ENCODE measurements around the gene DARS2.

The DARS2 gene

DNA sequence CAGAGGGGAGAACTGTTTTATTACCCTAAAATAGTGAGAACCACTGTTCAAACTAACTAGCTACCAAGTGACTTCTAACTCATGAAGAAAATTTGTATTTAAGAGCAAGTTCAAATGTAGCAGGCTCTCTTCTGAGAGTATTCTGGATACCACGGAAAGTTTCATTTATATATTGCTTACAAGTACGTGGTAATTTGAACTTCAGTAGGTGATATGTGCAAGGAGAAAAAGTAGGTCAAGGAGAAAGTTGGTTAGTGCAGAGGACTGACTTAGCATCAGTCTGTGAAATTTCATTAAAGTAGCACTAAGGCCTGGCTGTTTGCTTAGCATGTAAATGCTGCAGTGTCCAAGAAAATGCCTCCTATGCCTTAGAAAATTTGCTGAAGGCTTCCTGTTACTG lies 76.0 kb downstream of the DARS2 start:
- DNase-seq (no peak), ATAC-seq (peak; percentile 39)
- Mint-ChIP-seq H3K4me3 (no peak overlapping the region), H3K27ac (no peak overlapping the region), H3K4me1 (peaks cover 9% of the 10 kb centered on the region), H3K9me3 (no peaks in the 10 kb centered on the region), H3K27me3 (no peaks in the 10 kb centered on the region)

DNA sequence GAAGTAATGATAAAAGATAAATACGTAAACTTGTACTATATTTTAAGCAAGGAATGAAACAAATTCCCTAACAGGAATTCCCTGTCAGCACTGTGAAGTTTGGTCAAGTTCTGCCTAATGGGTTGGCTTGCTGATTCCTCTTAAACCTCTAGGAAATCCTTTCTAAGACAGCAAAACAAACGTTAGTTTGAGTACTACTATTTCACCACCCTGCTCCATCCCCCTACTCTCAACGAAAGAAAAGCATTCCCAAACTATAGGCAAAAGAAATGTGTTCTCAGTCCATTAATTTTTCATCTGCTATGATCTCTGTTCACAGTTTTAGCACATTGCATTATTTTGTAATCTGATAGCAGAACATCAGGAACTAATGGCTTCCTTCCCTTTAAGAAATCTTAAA lies 76.5 kb downstream of the DARS2 start:
- H3K4me1 Mint-ChIP-seq, result peaks cover 9% of the 10 kb centered on the region

DNA sequence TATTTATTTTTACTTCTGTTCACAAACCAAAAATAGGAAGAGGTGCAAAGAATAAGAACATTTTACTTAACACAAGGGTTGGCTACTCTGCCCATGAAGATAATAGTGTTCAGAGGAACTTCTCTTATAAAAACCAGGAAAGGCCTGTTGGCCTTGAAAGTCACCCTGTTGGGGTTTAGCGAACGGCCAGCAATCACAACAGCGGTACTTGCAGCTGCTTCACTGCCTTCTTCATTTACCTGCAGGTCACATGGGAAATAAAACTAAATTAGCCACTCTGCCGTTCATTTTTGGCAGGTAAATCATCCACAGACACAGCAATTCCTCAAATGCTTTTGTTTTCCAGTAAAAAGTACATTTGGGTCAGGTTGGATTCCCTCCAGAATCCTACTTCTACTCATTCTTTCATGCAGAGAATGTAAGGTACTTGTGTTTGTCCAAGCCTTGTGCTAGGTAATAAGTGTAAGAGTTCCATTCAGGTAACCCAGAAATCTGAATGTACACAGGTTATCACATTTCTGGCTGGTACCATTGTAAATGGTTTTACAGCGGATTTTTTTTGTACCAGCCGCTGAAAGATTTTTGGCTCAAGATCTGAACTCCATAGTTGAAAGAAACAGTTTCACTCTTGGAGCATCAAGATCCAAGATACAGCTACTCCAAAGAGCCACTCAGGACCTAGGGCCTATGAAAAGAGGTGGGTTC lies 79.5 kb downstream of the DARS2 start:
- Mint-ChIP-seq H3K27ac (no peak overlapping the region), H3K4me3 (no peak overlapping the region), H3K9me3 (peaks cover 0 to 7% of the 10 kb centered on the region in 2 donors), H3K4me1 (peaks cover 9% of the 10 kb centered on the region), H3K27me3 (no peaks in the 10 kb centered on the region)
- ATAC-seq, result no peak
- DNase-seq, result no peak

More for the DNA sequence above, 76.5 kb downstream of the DARS2 start:
- no peak overlapping the region for H3K4me3 Mint-ChIP-seq
- DNase-seq, result no peak
- H3K27ac Mint-ChIP-seq, result no peak overlapping the region
- ATAC-seq, result no peak
- H3K27me3 Mint-ChIP-seq, result no peaks in the 10 kb centered on the region
- H3K9me3 Mint-ChIP-seq, result peaks cover 0 to 5% of the 10 kb centered on the region in 2 donors

Data from stimulated activated naive CD8-positive, alpha-beta T cell treated with anti-CD3 and anti-CD28 coated beads, Interleukin-15, amount 100 ng/mL, for 72 hours (primary cell).